Cardiac septum (tissue), 1 donor: ENCODE results near the gene RGSL1. TPM values are rescaled to one million over a fixed set of nuclear protein-coding genes. Genes with fewer than 3 reads are reported as not detected.
"Not testable (repeated sequence)": the region's sequence is repeated elsewhere in the genome, so short reads cannot be mapped to it uniquely, and the experiment has no call there.

Experiments
- DNase-seq: peaks from one replicate; pipeline ENCODE4 v3.0.0-alpha.2; 2020; ENCODE audit warnings: low spot score
- intact Hi-C: fragments of 100-400 bp; cut with DNase I; formaldehyde crosslinking; loops from one replicate; pipeline ENCODE4 v1.14.0; 2022
- total RNA-seq: library from RNA; stranded (reverse); fragmentation: NEBNext Ultra II Directional; extraction: Animal tissue kit (Norgen Biotek cat#: 25700); gene quantifications from one replicate; pipeline ENCODE4 v1.2.1, GENCODE V29; 2021
- donor health status: DM: no; HTN: no; CAD: no.

Gene RGSL1
- total RNA-seq, 1 donor from 2014 or later: not detected

DNA sequence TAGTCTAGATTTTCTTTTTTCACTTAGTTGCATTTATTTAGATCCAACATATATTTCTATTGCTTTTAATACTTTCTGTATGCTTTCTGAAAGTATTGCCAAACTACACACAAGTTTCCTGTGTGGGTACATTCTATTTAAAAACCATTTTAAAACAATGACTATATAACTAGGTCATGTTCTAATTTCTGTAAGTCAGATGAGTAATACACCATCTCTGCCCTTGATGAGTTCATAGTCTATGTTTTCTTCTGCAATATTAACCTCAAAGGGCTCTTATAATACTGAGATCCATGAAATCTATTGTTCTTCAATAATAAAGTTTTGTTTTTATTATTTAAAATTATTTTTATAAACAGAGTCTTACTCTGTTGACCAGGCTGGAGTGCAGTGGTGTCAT is 70.8 kb downstream of the RGSL1 start:
- intact Hi-C loops: no loop called here
- no peak for DNase-seq

DNA sequence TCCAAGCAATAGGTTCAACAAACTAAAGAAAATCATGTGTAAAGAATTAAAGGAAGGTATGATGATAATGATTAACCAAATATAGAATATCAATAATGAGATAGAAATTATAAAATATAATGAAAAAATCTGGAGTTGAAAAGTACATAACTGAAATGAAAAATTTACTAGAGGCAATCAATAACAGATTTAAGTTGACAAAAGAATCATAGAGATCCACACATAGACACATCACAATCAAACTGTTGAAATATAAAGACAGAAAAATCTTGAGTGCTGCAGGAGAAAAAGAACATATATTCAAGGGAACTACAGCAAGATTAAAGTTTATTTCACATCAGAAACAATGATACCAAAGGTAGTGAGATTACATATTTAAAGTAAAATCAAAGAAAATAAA is 75.4 kb downstream of the RGSL1 start:
- intact Hi-C loops: no loop called here
- no peak for DNase-seq

DNA sequence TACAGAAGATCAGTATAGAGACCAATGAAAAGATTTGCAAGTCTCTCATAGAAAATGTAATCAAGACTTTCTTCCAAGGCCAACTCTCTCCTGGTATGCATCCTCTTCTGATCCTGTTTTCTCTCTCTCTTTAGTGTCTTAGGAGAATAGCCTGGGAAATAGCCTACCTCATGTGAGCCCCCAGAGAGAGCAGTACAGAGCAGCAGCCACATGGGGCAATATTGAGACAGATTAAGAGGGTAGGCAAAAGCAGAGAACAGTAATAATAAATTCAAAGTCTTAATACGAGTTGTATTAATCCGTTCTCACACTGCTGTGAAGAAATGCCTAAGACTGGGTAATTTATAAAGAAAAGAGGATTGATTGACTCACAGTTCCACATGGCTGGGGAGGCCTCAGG is 77.7 kb downstream of the RGSL1 start:
- intact Hi-C loops: no loop called here
- DNase-seq: no peak

DNA sequence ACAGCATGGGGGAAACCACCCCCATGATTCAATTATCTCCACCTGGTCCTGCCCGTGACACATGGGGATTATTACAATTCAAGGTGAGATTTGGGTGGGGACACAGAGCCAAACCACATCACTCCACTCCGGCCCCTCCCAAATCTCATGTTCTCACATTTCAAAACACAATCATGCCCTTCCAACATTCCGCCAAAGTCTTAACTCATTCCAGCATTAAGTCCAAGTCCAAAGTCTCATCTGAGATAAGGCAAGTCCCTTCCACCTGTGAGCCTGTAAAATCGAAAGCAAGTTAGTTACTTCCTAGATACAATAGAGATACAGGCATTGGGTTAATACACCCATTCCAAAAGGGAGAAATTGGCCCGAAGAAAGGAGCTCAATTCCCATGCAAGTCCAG is 78.3 kb downstream of the RGSL1 start:
- DNase-seq, intact Hi-C loops: not testable (repeated sequence)

DNA sequence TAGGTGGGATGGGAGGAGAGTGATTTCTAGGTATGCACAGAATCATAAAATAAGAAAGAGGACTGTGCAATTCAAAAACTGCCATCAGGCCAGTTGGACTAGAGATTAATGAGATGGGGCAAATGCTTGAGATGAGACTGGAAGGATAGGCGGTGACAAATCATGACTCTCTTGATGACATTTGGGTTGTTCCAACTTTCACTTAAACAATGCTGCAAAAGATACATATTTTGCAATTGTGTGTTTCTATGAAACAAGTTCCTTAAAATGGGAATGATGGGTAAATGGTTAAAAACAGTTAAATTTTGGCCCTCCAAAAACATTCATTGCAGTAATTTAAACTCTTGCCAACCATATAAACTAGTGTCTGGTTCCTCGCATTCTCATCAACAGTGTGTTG is 84.0 kb downstream of the RGSL1 start:
- DNase-seq: no peak
- intact Hi-C loops: no loop called here

DNA sequence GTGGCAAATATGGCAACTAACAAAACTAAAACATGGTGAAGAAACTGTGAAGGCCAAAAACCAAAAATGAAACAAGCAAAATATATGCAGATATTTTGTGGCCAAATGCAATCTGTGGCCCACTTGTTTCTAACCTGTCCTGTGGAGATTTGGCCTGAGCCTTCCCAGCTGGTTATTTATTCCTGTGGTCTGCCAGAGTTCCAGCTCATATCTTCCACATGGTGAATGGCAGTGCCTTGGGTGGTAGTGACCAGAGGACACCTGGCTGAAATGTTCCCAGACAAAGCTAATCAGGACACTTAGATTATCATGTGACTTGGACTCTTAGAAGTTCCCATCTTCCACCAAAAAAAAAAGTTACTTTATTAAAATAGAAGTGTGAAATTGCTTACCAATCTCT is 99.4 kb downstream of the RGSL1 start:
- DNase-seq: no peak
- intact Hi-C loops: no loop called here

DNA sequence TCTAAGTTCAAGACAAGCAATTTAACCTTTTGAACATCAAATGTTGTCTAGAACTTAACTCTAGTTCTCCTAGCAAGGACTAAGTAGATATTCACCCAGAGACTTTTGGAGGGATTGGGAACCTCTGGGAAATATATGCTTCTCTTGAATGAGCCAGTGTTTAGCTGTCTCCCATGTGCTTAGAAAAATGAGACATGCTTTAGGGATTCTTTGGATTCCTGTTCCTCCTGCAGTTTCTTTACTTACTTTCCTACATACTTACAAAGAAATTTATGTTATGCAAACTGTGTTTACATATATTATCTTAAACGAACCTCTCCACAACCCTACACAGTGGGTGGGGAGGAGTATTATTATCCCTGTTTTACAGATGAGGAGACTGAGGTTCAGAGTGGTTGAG is 99.9 kb downstream of the RGSL1 start:
- intact Hi-C loops: no loop called here
- DNase-seq: no peak

DNA sequence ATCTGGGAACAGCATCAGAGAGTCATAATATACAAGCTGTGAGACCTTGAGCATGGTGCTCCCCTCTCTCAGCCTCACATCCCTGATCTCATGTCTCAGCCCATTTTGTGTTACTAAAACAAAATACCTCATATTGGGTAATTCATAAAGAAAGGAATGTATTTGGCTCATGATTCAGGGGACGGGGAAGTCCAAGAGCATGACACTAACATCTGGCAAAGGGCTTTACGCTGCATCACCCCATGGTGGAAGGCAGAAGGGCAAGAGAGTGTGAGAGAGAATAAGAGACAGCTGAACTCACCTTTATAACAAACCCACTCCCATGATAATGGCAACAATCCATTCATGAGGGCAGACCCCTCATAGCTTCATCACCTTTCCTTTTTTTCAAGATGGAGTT is 102.6 kb downstream of the RGSL1 start:
- intact Hi-C loops: no loop called here
- no peak for DNase-seq

DNA sequence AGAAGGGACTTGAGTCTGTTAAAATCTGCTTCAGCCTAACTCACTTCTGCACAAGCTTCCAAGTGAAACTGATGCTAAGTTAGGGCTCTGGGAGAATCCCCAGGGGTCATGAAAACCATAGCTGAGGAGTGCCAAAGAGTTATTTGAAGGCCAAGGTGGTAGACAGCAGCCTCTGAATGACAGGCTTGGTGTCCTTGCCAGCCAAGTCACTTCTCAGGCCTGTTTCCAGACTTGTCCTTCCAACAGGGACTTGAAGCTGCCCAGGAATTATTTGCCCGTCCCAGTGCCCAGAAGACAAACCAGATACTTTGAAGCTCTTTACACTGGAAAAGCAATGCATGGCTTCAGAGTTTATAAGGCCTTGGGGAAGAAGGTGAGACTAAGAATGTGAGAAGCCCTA is 105.5 kb downstream of the RGSL1 start:
- intact Hi-C loops: no loop called here
- no peak for DNase-seq

DNA sequence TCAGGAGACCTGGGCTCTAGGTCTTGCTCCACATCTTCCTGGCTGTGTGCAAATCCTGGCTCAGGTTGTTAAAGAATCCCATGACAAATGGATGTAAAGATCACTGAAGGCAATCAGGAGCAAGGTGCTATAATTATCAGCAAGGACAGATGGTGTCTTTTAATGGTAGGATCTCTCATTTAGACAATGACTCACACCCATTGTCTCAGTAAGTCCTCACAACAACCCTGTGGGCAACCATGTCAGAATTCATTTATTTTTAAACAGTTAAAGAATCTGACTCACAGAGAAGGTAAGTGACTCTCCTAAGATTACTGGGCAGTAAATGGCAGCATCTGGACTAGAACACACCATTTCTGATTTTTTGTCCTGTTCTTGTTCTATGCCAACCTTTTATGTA is 106.3 kb downstream of the RGSL1 start:
- DNase-seq: no peak
- intact Hi-C loops: no loop called here

DNA sequence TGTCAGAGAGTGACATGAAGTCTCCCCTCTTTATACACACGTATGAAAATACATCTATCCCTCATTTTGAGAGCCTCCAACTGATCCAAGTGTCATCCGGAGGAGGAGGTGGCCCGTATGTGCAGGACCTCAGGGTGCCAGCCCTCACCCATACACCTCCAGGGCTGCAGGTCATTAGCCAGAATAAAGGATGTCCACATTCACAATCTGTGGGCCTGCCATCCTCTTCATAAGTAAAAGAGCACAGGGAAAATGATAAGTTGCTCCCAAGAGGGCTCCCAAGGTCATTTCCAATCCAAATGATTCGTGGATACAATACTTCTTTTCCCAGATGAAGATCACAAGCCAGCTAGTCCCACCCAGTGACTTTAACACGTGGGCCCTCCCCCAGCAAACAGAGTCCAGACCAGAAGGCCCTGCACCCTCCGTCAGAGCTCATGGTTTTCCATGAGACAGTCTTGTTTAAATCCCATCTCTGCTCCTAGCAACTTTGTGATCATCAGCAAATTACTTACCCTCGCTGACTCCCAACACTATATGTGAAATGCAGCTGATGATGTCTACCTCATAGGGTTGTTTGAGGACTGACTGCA is 110.5 kb downstream of the RGSL1 start:
- no peak for DNase-seq
- intact Hi-C loops: no loop called here

DNA sequence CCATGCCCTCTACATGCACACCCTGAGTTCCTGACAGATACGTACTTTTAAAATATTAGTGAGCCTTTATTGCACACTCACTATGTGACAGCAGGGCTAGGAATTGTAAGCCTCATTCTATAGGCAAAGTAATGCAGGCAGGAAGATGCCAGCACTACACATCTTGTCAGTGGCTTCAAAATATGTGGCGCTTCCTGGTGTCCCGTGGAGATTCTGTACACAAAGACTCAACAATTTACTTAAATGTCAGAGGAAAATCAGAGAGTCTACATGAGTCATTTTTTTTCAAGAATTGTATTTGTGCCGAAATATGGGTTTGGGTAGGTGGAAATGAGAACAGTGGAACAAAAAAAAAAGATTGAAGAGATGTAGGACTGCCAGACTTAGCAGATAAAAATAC is 111.5 kb downstream of the RGSL1 start:
- intact Hi-C loops: no loop called here
- no peak for DNase-seq

DNA sequence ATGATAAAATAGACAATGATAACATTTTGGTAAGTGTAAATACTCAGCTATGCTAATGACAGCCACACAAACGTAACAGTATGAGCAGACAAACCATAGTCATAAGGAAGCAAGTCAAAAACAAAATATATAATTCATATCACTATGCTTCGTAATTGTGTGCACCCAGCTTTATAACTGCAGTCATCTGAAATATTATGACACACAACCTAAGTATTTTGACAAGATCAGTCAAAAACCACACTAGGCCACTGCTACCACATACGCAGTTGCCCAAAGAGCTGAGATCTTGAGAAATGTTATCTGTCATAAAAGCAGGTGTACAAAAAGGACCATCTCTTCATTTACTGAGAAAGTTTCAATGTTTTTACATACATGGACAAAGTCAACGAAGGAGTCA is 113.1 kb downstream of the RGSL1 start:
- intact Hi-C loops: no loop called here
- DNase-seq: no peak

DNA sequence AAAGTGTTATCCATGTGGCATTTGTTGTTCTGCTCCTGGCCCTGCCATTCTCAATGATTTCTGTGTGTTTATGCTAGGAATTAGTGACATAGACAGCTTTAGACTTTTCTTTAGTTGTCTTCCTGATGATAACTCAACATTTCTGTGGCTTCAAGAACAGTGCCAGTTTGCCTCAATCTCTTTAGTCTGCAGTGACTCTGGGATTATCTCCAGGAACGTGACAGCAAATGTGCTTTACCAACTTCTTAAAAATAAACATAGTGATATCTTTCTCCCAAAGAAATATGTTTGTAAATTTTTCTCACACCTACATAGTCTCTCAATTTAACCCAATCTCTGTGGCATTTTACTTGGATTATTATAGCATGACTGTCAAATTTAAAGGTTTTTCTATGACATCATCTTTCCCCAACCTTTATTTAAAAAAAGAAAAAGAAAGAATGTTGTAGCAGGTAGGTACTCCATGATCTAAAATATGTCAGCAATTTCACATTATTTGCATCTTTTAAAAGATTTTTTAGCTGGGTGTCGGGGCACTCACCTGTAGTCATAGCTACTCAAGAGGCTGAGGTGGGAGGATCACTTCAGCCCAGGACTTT is 114.6 kb downstream of the RGSL1 start:
- DNase-seq: no peak

DNA sequence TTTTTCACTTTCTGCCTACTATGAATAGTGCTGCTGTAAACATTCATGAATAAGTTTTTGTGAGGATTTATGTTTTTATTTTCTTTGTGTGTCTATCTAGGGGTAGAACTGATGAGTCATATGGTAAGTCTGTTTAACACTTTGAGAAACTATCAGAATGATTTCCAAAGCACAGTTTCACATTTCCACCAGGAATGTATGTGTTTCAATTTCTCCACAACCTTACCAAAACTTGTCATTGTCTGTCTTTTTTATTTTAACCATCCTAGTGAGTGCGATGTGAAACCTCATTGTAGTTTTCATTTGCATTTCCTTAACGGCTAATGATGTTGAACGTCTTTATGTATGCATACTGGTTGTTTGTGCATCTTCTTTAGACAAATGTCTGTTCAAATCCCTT is 115.6 kb downstream of the RGSL1 start:
- no peak for DNase-seq
- intact Hi-C loops: no loop called here

More for the DNA sequence above, 114.6 kb downstream of the RGSL1 start:
- intact Hi-C loops: no loop called here

DNA sequence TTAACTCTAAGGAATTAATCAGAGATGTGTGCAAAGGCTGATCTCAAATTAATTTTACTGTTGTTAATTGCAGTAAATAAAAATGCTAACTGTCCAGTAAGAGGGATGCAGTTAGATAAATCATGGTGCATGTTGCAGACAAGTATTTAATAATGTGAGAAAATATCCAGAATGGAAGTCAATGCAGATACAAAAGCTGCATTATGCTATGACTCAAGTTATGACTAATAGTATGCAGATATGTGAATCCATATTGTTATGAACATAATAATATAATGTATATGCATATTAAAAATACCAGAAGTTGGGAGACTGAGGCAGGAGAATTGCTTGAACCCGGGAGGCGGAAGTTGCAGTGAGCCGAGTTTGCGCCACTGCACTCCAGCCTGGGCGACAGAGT is 117.7 kb downstream of the RGSL1 start:
- intact Hi-C loops: no loop called here
- DNase-seq: no peak

DNA sequence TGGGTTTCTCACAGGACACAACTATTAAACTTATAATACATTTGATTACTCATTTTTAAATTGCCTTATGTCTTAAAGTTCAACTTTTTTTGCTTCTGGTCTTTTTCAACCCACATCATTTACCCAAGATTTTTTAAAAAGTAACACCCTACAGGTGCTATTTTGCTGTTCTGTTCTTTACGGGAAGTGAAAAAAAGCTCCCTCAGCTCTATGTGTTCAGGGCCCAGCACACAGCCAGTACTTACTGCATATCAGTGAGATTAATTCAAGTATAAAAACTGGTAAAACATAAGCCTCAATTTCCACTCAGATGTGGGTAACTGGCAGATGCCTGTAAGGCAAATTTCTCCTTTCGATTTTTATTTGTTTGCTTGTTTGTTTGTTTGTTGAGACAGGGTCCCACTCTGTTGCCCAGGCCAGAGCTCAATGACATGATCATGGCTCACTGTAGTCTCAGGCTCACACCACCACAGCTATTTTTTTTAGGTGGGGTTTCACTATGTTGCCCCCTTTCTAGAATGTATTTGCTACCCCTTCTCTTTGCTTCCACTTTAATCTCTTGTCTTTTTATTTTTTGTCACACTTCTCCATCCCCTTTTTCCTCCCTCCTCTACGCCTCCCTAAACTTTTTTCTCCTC is 118.8 kb downstream of the RGSL1 start:
- no peak for DNase-seq
- intact Hi-C loops: no loop called here

DNA sequence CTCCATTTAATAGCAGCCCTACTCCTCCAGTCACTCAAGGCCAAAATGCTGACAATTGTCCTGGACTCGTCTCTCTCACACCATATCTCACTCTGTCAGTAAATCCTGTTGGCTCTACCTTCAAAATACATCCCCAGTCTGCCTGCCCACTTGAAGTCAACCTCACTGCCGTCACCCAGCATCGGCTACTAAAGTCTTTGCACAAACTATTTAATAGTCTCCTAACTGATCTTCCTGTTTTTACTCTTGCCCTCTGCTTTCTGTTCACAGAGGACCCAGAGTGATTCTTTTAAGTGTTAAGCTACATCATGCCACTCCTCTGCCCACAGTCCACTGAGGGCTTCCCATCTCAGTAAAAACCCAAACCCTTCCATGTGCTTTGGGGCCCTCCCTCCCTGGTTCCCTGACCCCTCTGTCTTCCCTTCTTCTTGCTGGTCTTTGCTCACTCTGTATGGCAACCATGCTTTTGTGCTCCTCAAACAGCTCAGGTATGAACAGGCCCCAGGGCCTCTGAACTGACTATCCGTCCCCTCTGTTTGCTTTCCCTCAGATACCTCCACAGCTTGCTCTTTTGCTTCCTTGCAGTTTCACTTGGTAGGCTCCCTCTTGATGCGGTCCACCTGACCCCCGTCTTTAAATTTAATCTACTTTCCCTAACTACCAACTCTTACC is 120.1 kb downstream of the RGSL1 start:
- no peak for DNase-seq
- intact Hi-C loops: no loop called here

DNA sequence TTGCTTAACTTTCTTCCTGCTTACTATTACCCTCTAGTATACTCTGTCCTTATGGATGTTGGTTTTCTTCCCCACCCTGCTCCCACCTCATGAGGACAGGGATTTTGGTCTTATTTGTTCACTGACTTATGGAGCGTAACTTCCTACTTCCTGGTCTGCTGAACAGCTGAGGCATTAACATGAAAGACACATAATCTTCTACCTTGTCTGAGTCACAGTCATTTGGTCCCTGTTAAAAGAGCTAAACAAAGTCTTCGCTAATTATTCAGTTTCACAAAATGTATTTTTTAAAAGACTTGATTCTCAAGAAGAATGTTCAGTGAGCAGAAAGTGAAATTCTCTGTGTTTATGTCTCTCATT is 120.6 kb downstream of the RGSL1 start:
- intact Hi-C loops: no loop called here

DNA sequence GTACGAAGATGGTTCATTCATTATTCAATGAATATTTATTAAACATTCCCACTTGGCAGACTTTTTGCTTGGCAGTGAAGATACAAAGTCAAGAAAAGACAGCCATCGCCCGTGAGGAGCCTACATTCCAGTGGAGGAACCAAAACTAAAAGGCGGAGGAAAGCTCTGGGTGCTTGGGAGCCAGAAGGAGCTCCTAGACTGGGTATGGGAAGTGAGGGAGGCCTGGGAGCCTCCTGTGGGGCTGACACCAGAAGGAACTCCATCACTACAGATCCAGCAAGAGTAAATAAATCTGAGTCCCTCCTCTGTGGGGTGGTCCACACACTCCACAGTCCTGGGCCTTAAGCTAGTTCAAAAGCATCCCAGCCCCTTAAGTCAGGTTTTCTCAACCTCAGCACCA is 124.2 kb downstream of the RGSL1 start:
- intact Hi-C loops: no loop called here
- no peak for DNase-seq

More for the DNA sequence above, 120.6 kb downstream of the RGSL1 start:
- DNase-seq: no peak

DNA sequence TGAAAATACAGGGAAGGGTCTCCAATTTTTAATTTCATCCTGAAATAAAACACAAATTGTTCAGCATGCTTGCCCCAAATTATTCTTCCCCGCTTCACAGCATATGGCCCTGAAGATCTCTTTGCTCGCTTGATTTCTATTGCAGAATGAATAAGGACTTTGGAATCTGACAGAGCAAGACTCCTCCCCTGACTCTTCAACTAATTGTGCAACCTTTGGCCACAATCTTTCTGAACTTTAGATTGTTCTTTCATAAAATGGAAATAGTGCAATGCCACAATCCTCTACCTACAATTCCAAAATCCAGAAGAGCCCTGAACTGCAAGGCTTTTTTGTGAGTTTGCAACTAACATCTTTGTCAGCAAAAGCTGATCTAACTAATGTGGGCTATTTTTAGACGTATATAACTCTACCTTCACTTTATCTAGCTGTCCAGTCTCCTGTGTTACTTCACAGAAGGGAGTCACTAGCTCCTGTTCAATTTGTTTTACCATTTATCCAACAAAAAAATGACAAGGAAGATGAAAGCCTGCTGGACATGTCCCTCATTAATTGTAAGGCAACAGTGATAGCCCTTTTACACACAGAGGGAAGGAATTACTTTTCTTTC is 125.7 kb downstream of the RGSL1 start:
- intact Hi-C loops: no loop called here

More for the DNA sequence above, 125.7 kb downstream of the RGSL1 start:
- DNase-seq: no peak
